Breast epithelium (tissue), 3 donors: ENCODE measurements around the gene GLRA1.

Experiments
- POLR2A ChIP-seq: fragments of 450-650 bp; IDR thresholded peaks from one replicate; pipeline ENCODE4 v1.6.1; 2016; ENCODE audit warnings: antibody characterized with exemption, mild to moderate bottlenecking, moderate library complexity
- TF ChIP-seq, protein P1 (sequence below), 3 donors: fragments of 450-650 bp; IDR thresholded peaks; one replicate each; pipeline ENCODE4 v1.5.1; 2016 to 2017; ENCODE audit warnings: antibody characterized with exemption in 3 of 3, mild to moderate bottlenecking in 3 of 3, moderate library complexity in 3 of 3

DNA sequence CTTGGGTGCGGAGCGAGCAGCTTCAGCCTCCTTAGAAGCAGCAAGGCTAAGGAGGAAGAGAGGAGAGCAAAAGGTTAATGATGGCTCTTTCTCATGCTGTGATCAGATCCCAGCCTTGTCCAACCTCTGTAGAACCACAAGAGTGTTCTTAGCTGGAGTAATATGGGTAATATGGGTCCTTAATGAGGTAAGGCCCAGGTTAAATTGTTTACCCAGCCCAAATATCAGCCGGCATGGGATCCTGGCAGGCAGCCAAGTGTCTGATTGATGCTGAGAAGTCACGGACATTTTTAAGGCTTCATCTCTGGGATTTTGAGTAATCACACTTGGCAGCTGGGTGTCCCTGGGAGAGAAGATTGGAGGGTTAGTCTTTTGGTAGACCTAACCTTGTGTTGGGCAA lies 32.3 kb downstream of the GLRA1 start:
- TF ChIP-seq POLR2A, result no peak
- TF ChIP-seq, protein P1, sequence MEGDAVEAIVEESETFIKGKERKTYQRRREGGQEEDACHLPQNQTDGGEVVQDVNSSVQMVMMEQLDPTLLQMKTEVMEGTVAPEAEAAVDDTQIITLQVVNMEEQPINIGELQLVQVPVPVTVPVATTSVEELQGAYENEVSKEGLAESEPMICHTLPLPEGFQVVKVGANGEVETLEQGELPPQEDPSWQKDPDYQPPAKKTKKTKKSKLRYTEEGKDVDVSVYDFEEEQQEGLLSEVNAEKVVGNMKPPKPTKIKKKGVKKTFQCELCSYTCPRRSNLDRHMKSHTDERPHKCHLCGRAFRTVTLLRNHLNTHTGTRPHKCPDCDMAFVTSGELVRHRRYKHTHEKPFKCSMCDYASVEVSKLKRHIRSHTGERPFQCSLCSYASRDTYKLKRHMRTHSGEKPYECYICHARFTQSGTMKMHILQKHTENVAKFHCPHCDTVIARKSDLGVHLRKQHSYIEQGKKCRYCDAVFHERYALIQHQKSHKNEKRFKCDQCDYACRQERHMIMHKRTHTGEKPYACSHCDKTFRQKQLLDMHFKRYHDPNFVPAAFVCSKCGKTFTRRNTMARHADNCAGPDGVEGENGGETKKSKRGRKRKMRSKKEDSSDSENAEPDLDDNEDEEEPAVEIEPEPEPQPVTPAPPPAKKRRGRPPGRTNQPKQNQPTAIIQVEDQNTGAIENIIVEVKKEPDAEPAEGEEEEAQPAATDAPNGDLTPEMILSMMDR (IDR thresholded peaks at IDR 0.05), result no peak
